Sigmoid colon (tissue), 7 donors: ENCODE measurements around the gene CAMTA1. TPM values are rescaled to one million over a fixed set of nuclear protein-coding genes. Genes with fewer than 3 reads are reported as not detected.

Experiments used
- DNase-seq: peaks from one replicate; pipeline ENCODE4 v3.0.0-alpha.2; 2019
- H3K27ac ChIP-seq, 4 donors: fragments of 200-600 bp; sonication (generic); one replicate each; pipeline ENCODE4 v1.5.1; 2016 to 2019; ENCODE audit warnings: mild to moderate bottlenecking in 1 of 4
- H3K27me3 ChIP-seq, 3 donors: fragments of 200-600 bp; sonication (generic); one replicate each; pipeline ENCODE4 v1.5.1; 2019; ENCODE audit warnings: mild to moderate bottlenecking in 1 of 3
- H3K36me3 ChIP-seq, 4 donors: fragments of 200-600 bp; sonication (generic); one replicate each; pipeline ENCODE4 v1.5.1; 2016 to 2019
- H3K4me1 ChIP-seq, 4 donors: fragments of 200-600 bp; sonication (generic); one replicate each; pipeline ENCODE4 v1.5.1; 2017 to 2019
- H3K4me3 ChIP-seq, 4 donors: fragments of 200-600 bp; sonication (generic); one replicate each; pipeline ENCODE4 v1.5.1; 2017 to 2019; ENCODE audit warnings: mild to moderate bottlenecking in 2 of 4, moderate library complexity in 1 of 4
- H3K9me3 ChIP-seq, 4 donors: fragments of 200-600 bp in 3 of 4; sonication (generic) in 3 of 4; one replicate each; pipeline versions ENCODE4 v1.5.1 to v1.6.1; 2013 to 2019
- EP300 ChIP-seq, 4 donors: sonication (generic); formaldehyde crosslinking; IDR thresholded peaks; one replicate each; pipeline ENCODE4 v1.6.1; 2017; ENCODE audit warnings: antibody characterized with exemption in 4 of 4
- POLR2A ChIP-seq, 2 donors: fragments of 450-650 bp; IDR thresholded peaks; one replicate each; pipeline ENCODE4 v1.6.1; 2016; ENCODE audit warnings: antibody characterized with exemption in 2 of 2, mild to moderate bottlenecking in 2 of 2, moderate library complexity in 2 of 2
- POLR2AphosphoS5 ChIP-seq, 4 donors: sonication (generic); formaldehyde crosslinking; IDR thresholded peaks; one replicate each; pipeline ENCODE4 v1.6.1; 2017; ENCODE audit warnings: antibody characterized with exemption in 4 of 4
- WGBS, 2 donors: extraction: QIAGEN DNeasy Blood & Tissue Kit; methylation state at CpG; one replicate each; pipeline ENCODE4 v1.1.7; 2013; 5-methylcytosine and 5-hydroxymethylcytosine counted together
- intact Hi-C: fragments of 100-400 bp; cut with DNase I; formaldehyde crosslinking; loops from one replicate; pipeline ENCODE4 v1.15.1; 2023
- polyA plus RNA-seq, 3 donors: library from polyadenylated mRNA; stranded (reverse); fragments of 200-250 nt; gene quantifications; one replicate each; pipeline ENCODE4 v1.2.3, GENCODE V29; 2013
- total RNA-seq, 4 donors: library from RNA; depleted of rRNA; stranded (reverse); fragments of >200 nt; gene quantifications; one replicate each; pipeline ENCODE4 v1.1.0, GENCODE V29; 2016
- TF ChIP-seq, protein P1 (sequence below), 4 experiments: fragments of 450-650 bp in 3 of 4; fragments of 200-600 bp in 1 of 4; IDR thresholded peaks; one replicate each; pipeline ENCODE4 v1.5.1; 2016 to 2019; ENCODE audit warnings: antibody characterized with exemption in 4 of 4, mild to moderate bottlenecking in 3 of 4, moderate library complexity in 2 of 4
- donor health status: healthy with polysubstance abuse.
- donor health status: Bipolar disorder and iron deficiency.
- donor health status: healthy.

The CAMTA1 gene
- total and polyA plus RNA-seq, 7 donors: 97.9 to 196 (median 177) TPM

DNA sequence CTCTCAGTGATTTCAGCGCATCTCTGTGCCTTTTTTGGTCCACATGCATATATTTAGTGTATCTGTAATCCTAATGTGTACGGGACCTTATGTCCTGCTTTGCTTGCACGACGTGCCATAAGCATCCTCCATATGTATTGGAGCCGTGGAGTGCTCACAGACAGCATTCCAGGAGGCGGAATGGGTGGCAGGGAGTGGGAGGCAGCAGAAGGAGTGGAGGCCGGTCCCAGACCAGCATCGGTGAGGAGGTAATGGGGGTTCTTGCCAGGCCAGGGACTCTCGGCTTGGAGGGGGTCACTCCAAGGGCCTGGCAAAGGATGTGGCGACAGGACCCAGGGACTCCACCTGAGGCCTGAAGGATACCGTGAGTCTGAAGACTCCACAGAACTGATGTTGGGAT lies 185.0 kb downstream of the CAMTA1 start:
- TF ChIP-seq EP300 (IDR thresholded peaks at IDR 0.05): no peak
- no peak for TF ChIP-seq POLR2AphosphoS5 (IDR thresholded peaks at IDR 0.05)
- Histone ChIP-seq H3K4me1 (no peaks in the 10 kb centered on the region), H3K9me3 (no peaks in the 10 kb centered on the region), H3K27me3 (peaks cover 0 to 30% (median 14%) of the 10 kb centered on the region in 3 donors), H3K27ac (no peak overlapping the region), H3K36me3 (no peaks in the 10 kb centered on the region), H3K4me3 (no peak overlapping the region)
- WGBS, 2 donors: 96% methylated on average over 11 of the region's 11 CpGs
- intact Hi-C loops: no loop called here
- DNase-seq: no peak

- no peak overlapping the region for H3K27ac ChIP-seq
- H3K9me3 ChIP-seq: no peaks in the 10 kb centered on the region
- no peak for DNase-seq
- H3K36me3 ChIP-seq: no peaks in the 10 kb centered on the region
- no peaks in the 10 kb centered on the region for H3K4me1 ChIP-seq
- WGBS, 2 donors: 22 to 61% methylated on average over 9 of the region's 9 CpGs
- TF ChIP-seq EP300 (IDR thresholded peaks at IDR 0.05) (no peak), POLR2AphosphoS5 (IDR thresholded peaks at IDR 0.05) (no peak)
- TF ChIP-seq, protein P1, sequence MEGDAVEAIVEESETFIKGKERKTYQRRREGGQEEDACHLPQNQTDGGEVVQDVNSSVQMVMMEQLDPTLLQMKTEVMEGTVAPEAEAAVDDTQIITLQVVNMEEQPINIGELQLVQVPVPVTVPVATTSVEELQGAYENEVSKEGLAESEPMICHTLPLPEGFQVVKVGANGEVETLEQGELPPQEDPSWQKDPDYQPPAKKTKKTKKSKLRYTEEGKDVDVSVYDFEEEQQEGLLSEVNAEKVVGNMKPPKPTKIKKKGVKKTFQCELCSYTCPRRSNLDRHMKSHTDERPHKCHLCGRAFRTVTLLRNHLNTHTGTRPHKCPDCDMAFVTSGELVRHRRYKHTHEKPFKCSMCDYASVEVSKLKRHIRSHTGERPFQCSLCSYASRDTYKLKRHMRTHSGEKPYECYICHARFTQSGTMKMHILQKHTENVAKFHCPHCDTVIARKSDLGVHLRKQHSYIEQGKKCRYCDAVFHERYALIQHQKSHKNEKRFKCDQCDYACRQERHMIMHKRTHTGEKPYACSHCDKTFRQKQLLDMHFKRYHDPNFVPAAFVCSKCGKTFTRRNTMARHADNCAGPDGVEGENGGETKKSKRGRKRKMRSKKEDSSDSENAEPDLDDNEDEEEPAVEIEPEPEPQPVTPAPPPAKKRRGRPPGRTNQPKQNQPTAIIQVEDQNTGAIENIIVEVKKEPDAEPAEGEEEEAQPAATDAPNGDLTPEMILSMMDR (IDR thresholded peaks at IDR 0.05): no peak
- peaks cover 0 to 22% (median 14%) of the 10 kb centered on the region in 3 donors for H3K27me3 ChIP-seq
- intact Hi-C loops: no loop called here
- no peak overlapping the region for H3K4me3 ChIP-seq
Observed at GRCh38 chr1:6971048-6971447, 185.8 kb downstream of the CAMTA1 start.

GRCh38 chr1:6971699-6972098 lies 186.4 kb downstream of the CAMTA1 start:
- DNase-seq: no peak
- H3K9me3 ChIP-seq: no peaks in the 10 kb centered on the region
- TF ChIP-seq POLR2AphosphoS5 (IDR thresholded peaks at IDR 0.05) (no peak), POLR2A (IDR thresholded peaks at IDR 0.05) (no peak), EP300 (IDR thresholded peaks at IDR 0.05) (no peak)
- TF ChIP-seq, protein P1 (IDR thresholded peaks at IDR 0.05): no peak
- H3K27me3 ChIP-seq: peaks cover 0 to 15% (median 7%) of the 10 kb centered on the region in 3 donors
- H3K4me3 ChIP-seq: no peak overlapping the region
- intact Hi-C loops: no loop called here
- H3K4me1 ChIP-seq: no peaks in the 10 kb centered on the region
- H3K36me3 ChIP-seq: no peaks in the 10 kb centered on the region
- 78 to 90% methylated on average over 11 of the region's 11 CpGs for WGBS, 2 donors
- no peak overlapping the region for H3K27ac ChIP-seq

GRCh38 chr1:6972399-6972798 lies 187.1 kb downstream of the CAMTA1 start:
- no peaks in the 10 kb centered on the region for H3K36me3 ChIP-seq
- intact Hi-C loops: no loop called here
- no peak for DNase-seq
- H3K4me1 ChIP-seq: no peaks in the 10 kb centered on the region
- no peak overlapping the region for H3K4me3 ChIP-seq
- H3K27me3 ChIP-seq: peaks cover 0 to 9% (median 3%) of the 10 kb centered on the region in 3 donors
- no peaks in the 10 kb centered on the region for H3K9me3 ChIP-seq
- H3K27ac ChIP-seq: no peak overlapping the region
- TF ChIP-seq, protein P1 (IDR thresholded peaks at IDR 0.05): no peak
- no peak for TF ChIP-seq POLR2AphosphoS5 (IDR thresholded peaks at IDR 0.05)
- TF ChIP-seq EP300 (IDR thresholded peaks at IDR 0.05): no peak
- TF ChIP-seq POLR2A (IDR thresholded peaks at IDR 0.05): no peak
- WGBS, 2 donors: 50 to 72% methylated on average over 4 of the region's 4 CpGs

- TF ChIP-seq POLR2A (IDR thresholded peaks at IDR 0.05) (no peak), EP300 (IDR thresholded peaks at IDR 0.05) (no peak), POLR2AphosphoS5 (IDR thresholded peaks at IDR 0.05) (no peak)
- TF ChIP-seq, protein P1 (IDR thresholded peaks at IDR 0.05): no peak
- Histone ChIP-seq H3K4me3 (no peak overlapping the region), H3K36me3 (no peaks in the 10 kb centered on the region), H3K9me3 (no peaks in the 10 kb centered on the region), H3K4me1 (no peaks in the 10 kb centered on the region), H3K27ac (no peak overlapping the region), H3K27me3 (no peaks in the 10 kb centered on the region)
- no peak for DNase-seq
- WGBS, 2 donors: 80 to 91% methylated on average over 16 of the region's 16 CpGs
- intact Hi-C loops: no loop called here
Observed at GRCh38 chr1:6975331-6976043, 190.2 kb downstream of the CAMTA1 start.
